ENCODE data around the gene KRTAP9-8. TPM values are rescaled to one million over a fixed set of nuclear protein-coding genes. Genes with fewer than 3 reads are reported as not detected.
"Not testable (repeated sequence)": the region's sequence is repeated elsewhere in the genome, so short reads cannot be mapped to it uniquely, and the experiment has no call there.

KRTAP9-8 gene
- polyA plus RNA-seq, 4 donors: not detected

GRCh38 chr17:41223821-41224220 is 14.0 kb upstream of the KRTAP9-8 start:
- WGBS, 3 donors: 58 to 70% (median 67%) methylated on average over 2 of the region's 2 CpGs
- FAIRE-seq: no peak
- H3K4me1 ChIP-seq (ENCODE audit: control insufficient read depth in 3 of 3, insufficient read depth in 2 of 3, low read depth in 1 of 3, low read length in 2 of 3): no peaks in the 10 kb centered on the region
- DNase-seq: no peak
- peaks cover 0 to 3% (median 0%) of the 10 kb centered on the region in 3 donors for H3K27me3 ChIP-seq (ENCODE audit: control insufficient read depth in 3 of 3, insufficient read depth in 3 of 3, low read length in 3 of 3)
- H3K4me3 ChIP-seq (ENCODE audit: low read depth in 1 of 3, low read length in 3 of 3): no peak overlapping the region
- H3K9me3 ChIP-seq (ENCODE audit: control insufficient read depth in 2 of 2, insufficient read depth in 1 of 2, low read depth in 1 of 2, low read length in 1 of 2): no peaks in the 10 kb centered on the region
- no peaks in the 10 kb centered on the region for H3K36me3 ChIP-seq (ENCODE audit: control insufficient read depth in 3 of 3, insufficient read depth in 2 of 3, low read depth in 1 of 3, low read length in 3 of 3)
- no peak overlapping the region for H3K27ac ChIP-seq (ENCODE audit: low read depth in 1 of 3, low read length in 2 of 3)

GRCh38 chr17:41226051-41226450 is 11.7 kb upstream of the KRTAP9-8 start:
- peaks cover 0 to 5% (median 0%) of the 10 kb centered on the region in 3 donors for H3K27me3 ChIP-seq (ENCODE audit: control insufficient read depth in 3 of 3, insufficient read depth in 3 of 3, low read length in 3 of 3)
- H3K4me1 ChIP-seq (ENCODE audit: control insufficient read depth in 3 of 3, insufficient read depth in 2 of 3, low read depth in 1 of 3, low read length in 2 of 3): no peaks in the 10 kb centered on the region
- no peak overlapping the region for H3K27ac ChIP-seq (ENCODE audit: low read depth in 1 of 3, low read length in 2 of 3)
- 88 to 92% (median 88%) methylated on average over 6 of the region's 6 CpGs for whole genome bisulfite sequencing, 3 donors
- H3K4me3 ChIP-seq (ENCODE audit: low read depth in 1 of 3, low read length in 3 of 3): no peak overlapping the region
- no peaks in the 10 kb centered on the region for H3K9me3 ChIP-seq (ENCODE audit: control insufficient read depth in 2 of 2, insufficient read depth in 1 of 2, low read depth in 1 of 2, low read length in 1 of 2)
- DNase-seq (no peak), FAIRE-seq (no peak)
- no peaks in the 10 kb centered on the region for H3K36me3 ChIP-seq (ENCODE audit: control insufficient read depth in 3 of 3, insufficient read depth in 2 of 3, low read depth in 1 of 3, low read length in 3 of 3)

- not testable (repeated sequence) for DNase-seq; H3K36me3 ChIP-seq (ENCODE audit: control insufficient read depth in 3 of 3, insufficient read depth in 2 of 3, low read depth in 1 of 3, low read length in 3 of 3); H3K27me3 ChIP-seq (ENCODE audit: control insufficient read depth in 3 of 3, insufficient read depth in 3 of 3, low read length in 3 of 3); H3K27ac ChIP-seq (ENCODE audit: low read depth in 1 of 3, low read length in 2 of 3); H3K4me3 ChIP-seq (ENCODE audit: low read depth in 1 of 3, low read length in 3 of 3); H3K9me3 ChIP-seq (ENCODE audit: control insufficient read depth in 2 of 2, insufficient read depth in 1 of 2, low read depth in 1 of 2, low read length in 1 of 2); H3K4me1 ChIP-seq (ENCODE audit: control insufficient read depth in 3 of 3, insufficient read depth in 2 of 3, low read depth in 1 of 3, low read length in 2 of 3); FAIRE-seq
- 7 to 57% (median 30%) methylated on average over 2 to 3 of the region's 4 CpGs for WGBS, 3 donors
These were observed 11.2 kb upstream of the KRTAP9-8 start, which contains the start of gene KRTAP9-2 for GRCh38 chr17:41226598-41227095. KRTAP9-2 (plus strand) TSS chr17:41226648; CDS start chr17:41226655, 7 bp downstream.

GRCh38 chr17:41230094-41230493 is 7.7 kb upstream of the KRTAP9-8 start:
- no peaks in the 10 kb centered on the region for H3K36me3 ChIP-seq (ENCODE audit: control insufficient read depth in 3 of 3, insufficient read depth in 2 of 3, low read depth in 1 of 3, low read length in 3 of 3)
- DNase-seq (no peak), FAIRE-seq (no peak)
- no peak overlapping the region for H3K4me3 ChIP-seq (ENCODE audit: low read depth in 1 of 3, low read length in 3 of 3)
- H3K27me3 ChIP-seq (ENCODE audit: control insufficient read depth in 3 of 3, insufficient read depth in 3 of 3, low read length in 3 of 3): peaks cover 0 to 5% (median 0%) of the 10 kb centered on the region in 3 donors
- no peak overlapping the region for H3K27ac ChIP-seq (ENCODE audit: low read depth in 1 of 3, low read length in 2 of 3)
- no peaks in the 10 kb centered on the region for H3K9me3 ChIP-seq (ENCODE audit: control insufficient read depth in 2 of 2, insufficient read depth in 1 of 2, low read depth in 1 of 2, low read length in 1 of 2)
- H3K4me1 ChIP-seq (ENCODE audit: control insufficient read depth in 3 of 3, insufficient read depth in 2 of 3, low read depth in 1 of 3, low read length in 2 of 3): no peaks in the 10 kb centered on the region

GRCh38 chr17:41231731-41232130 is 6.1 kb upstream of the KRTAP9-8 start:
- WGBS, 3 donors: 82 to 89% (median 86%) methylated on average over 6 of the region's 6 CpGs
- Histone ChIP-seq H3K36me3 (ENCODE audit: control insufficient read depth in 3 of 3, insufficient read depth in 2 of 3, low read depth in 1 of 3, low read length in 3 of 3) (no peaks in the 10 kb centered on the region), H3K4me1 (ENCODE audit: control insufficient read depth in 3 of 3, insufficient read depth in 2 of 3, low read depth in 1 of 3, low read length in 2 of 3) (no peaks in the 10 kb centered on the region), H3K9me3 (ENCODE audit: control insufficient read depth in 2 of 2, insufficient read depth in 1 of 2, low read depth in 1 of 2, low read length in 1 of 2) (no peaks in the 10 kb centered on the region), H3K4me3 (ENCODE audit: low read depth in 1 of 3, low read length in 3 of 3) (no peak overlapping the region), H3K27me3 (ENCODE audit: control insufficient read depth in 3 of 3, insufficient read depth in 3 of 3, low read length in 3 of 3) (peaks cover 0 to 2% (median 0%) of the 10 kb centered on the region in 3 donors), H3K27ac (ENCODE audit: low read depth in 1 of 3, low read length in 2 of 3) (no peak overlapping the region)
- DNase-seq (no peak), FAIRE-seq (no peak)

DNA sequence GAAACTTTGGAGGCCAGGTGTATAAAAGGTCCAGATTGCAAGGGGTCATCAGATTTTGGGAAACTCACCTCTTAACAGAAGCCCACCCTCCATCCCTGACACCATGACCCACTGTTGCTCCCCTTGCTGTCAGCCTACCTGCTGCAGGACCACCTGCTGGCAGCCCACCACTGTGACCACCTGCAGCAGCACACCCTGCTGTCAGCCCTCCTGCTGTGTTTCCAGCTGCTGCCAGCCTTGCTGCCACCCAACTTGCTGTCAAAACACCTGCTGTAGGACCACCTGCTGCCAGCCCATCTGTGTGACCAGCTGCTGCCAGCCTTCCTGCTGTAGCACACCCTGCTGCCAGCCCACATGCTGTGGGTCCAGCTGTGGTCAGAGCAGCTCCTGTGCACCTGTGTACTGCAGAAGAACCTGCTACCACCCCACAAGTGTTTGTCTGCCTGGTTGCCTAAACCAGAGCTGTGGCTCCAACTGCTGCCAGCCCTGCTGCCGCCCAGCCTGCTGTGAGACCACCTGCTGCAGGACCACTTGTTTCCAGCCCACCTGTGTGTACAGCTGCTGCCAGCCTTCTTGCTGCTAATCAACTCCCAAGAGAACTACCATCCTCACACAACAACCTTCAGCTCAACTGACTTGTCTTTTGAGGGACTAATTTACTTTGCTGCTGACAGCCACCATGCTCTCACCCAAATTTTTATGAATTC is 5.2 kb upstream of the KRTAP9-8 start, which contains the start of gene KRTAP9-3:
Gene KRTAP9-3 (plus strand): TSS at position 51 of the 707 bp plus-strand sequence. CDS start 53 bp downstream, at position 104.
- not testable (repeated sequence) for FAIRE-seq; H3K36me3 ChIP-seq (ENCODE audit: control insufficient read depth in 3 of 3, insufficient read depth in 2 of 3, low read depth in 1 of 3, low read length in 3 of 3); H3K4me1 ChIP-seq (ENCODE audit: control insufficient read depth in 3 of 3, insufficient read depth in 2 of 3, low read depth in 1 of 3, low read length in 2 of 3); H3K9me3 ChIP-seq (ENCODE audit: control insufficient read depth in 2 of 2, insufficient read depth in 1 of 2, low read depth in 1 of 2, low read length in 1 of 2); H3K27me3 ChIP-seq (ENCODE audit: control insufficient read depth in 3 of 3, insufficient read depth in 3 of 3, low read length in 3 of 3); H3K4me3 ChIP-seq (ENCODE audit: low read depth in 1 of 3, low read length in 3 of 3); H3K27ac ChIP-seq (ENCODE audit: low read depth in 1 of 3, low read length in 2 of 3); DNase-seq
- 71 to 86% (median 82%) methylated on average over 1 of the region's 1 CpG for WGBS, 3 donors

GRCh38 chr17:41237116-41237515 is 683 bp upstream of the KRTAP9-8 start:
- not testable (repeated sequence) for H3K4me1 ChIP-seq (ENCODE audit: control insufficient read depth in 3 of 3, insufficient read depth in 2 of 3, low read depth in 1 of 3, low read length in 2 of 3); H3K27me3 ChIP-seq (ENCODE audit: control insufficient read depth in 3 of 3, insufficient read depth in 3 of 3, low read length in 3 of 3); DNase-seq; H3K4me3 ChIP-seq (ENCODE audit: low read depth in 1 of 3, low read length in 3 of 3); FAIRE-seq; H3K27ac ChIP-seq (ENCODE audit: low read depth in 1 of 3, low read length in 2 of 3); H3K36me3 ChIP-seq (ENCODE audit: control insufficient read depth in 3 of 3, insufficient read depth in 2 of 3, low read depth in 1 of 3, low read length in 3 of 3); H3K9me3 ChIP-seq (ENCODE audit: control insufficient read depth in 2 of 2, insufficient read depth in 1 of 2, low read depth in 1 of 2, low read length in 1 of 2)
- WGBS, 3 donors: 68 to 74% (median 72%) methylated on average over 4 of the region's 4 CpGs

DNA sequence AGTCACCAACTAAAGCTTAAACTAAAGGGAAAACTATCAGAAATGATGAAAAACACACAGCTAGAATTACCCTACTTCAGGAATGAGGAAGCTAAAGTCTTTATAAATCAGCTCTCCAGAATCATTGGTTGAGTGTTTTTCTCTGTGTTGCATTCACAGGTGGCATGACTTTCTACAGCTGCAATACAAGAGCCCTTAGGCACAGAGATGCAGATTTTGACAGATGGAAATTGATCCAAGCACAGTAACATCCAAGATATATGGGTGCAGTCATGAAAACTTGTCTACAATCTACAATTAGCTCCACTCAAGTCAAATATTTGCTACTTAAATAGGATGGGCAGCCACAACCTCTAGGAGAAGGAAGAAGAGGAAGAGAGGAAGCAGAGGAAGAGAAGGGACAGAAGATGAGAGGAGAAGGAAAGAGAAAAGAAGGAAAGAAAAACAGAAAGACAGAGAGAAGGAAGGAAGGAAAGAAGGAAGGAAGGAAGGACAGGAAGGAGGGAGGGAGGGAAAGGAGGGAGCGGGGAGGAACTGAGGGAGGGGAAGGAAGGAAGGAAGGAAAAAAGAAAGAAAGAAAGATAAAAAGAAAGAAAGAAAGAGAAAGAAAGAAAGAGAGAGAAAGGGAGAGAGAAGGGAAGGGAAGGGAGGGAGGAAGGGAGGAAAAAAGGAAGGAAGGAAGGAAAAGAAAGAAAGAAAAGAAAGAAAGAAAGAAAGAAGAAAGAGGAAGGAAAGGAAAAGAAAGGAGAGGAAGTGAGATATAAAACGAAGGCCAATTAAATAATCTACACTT is 9.4 kb downstream of the KRTAP9-8 start:
- not testable (repeated sequence) for DNase-seq; H3K36me3 ChIP-seq (ENCODE audit: control insufficient read depth in 3 of 3, insufficient read depth in 2 of 3, low read depth in 1 of 3, low read length in 3 of 3); H3K4me1 ChIP-seq (ENCODE audit: control insufficient read depth in 3 of 3, insufficient read depth in 2 of 3, low read depth in 1 of 3, low read length in 2 of 3); H3K27ac ChIP-seq (ENCODE audit: low read depth in 1 of 3, low read length in 2 of 3); FAIRE-seq; H3K4me3 ChIP-seq (ENCODE audit: low read depth in 1 of 3, low read length in 3 of 3); H3K27me3 ChIP-seq (ENCODE audit: control insufficient read depth in 3 of 3, insufficient read depth in 3 of 3, low read length in 3 of 3); H3K9me3 ChIP-seq (ENCODE audit: control insufficient read depth in 2 of 2, insufficient read depth in 1 of 2, low read depth in 1 of 2, low read length in 1 of 2)
- 46 to 68% (median 48%) methylated on average over 2 of the region's 2 CpGs for WGBS, 3 donors

Data from small intestine (tissue), 7 donors.